ENCODE results near the gene FAM240A.
"Not testable (repeated sequence)": the region's sequence is repeated elsewhere in the genome, so short reads cannot be mapped to it uniquely, and the experiment has no call there.

Gene FAM240A

GRCh38 chr3:46578973-46579755, 33.2 kb upstream of the FAM240A start:
- no peak overlapping the region for H3K4me3 ChIP-seq (replicated peaks; ENCODE audit: low read depth, low read length)
- DNase-seq (ENCODE audit: low read depth), result no peak
- no peak for TF ChIP-seq CTCF (IDR thresholded peaks at IDR 0.05; ENCODE audit: low read length, missing control alignments)

- DNase-seq (ENCODE audit: low read depth), result no peak
- no peak overlapping the region for H3K4me3 ChIP-seq (replicated peaks; ENCODE audit: low read depth, low read length)
- no peak for TF ChIP-seq CTCF (IDR thresholded peaks at IDR 0.05; ENCODE audit: low read length, missing control alignments)
Measured at GRCh38 chr3:46579756-46580286, 32.5 kb upstream of the FAM240A start.

GRCh38 chr3:46580675-46581074, 31.6 kb upstream of the FAM240A start:
- no peak for TF ChIP-seq CTCF (IDR thresholded peaks at IDR 0.05; ENCODE audit: low read length, missing control alignments)
- DNase-seq (ENCODE audit: low read depth), result no peak
- H3K4me3 ChIP-seq (replicated peaks; ENCODE audit: low read depth, low read length), result no peak overlapping the region

GRCh38 chr3:46584598-46585467, 27.5 kb upstream of the FAM240A start:
- no peak overlapping the region for H3K4me3 ChIP-seq (replicated peaks; ENCODE audit: low read depth, low read length)
- no peak for DNase-seq (ENCODE audit: low read depth)
- TF ChIP-seq CTCF (IDR thresholded peaks at IDR 0.05; ENCODE audit: low read length, missing control alignments), result no peak

GRCh38 chr3:46585799-46586693, 26.3 kb upstream of the FAM240A start:
- TF ChIP-seq CTCF (IDR thresholded peaks at IDR 0.05; ENCODE audit: low read length, missing control alignments), result no peak
- no peak for DNase-seq (ENCODE audit: low read depth)
- H3K4me3 ChIP-seq (replicated peaks; ENCODE audit: low read depth, low read length), result no peak overlapping the region

- no peak for DNase-seq (ENCODE audit: low read depth)
- TF ChIP-seq CTCF (IDR thresholded peaks at IDR 0.05; ENCODE audit: low read length, missing control alignments), result no peak
- no peak overlapping the region for H3K4me3 ChIP-seq (replicated peaks; ENCODE audit: low read depth, low read length)
Measured at GRCh38 chr3:46586738-46587246, 25.5 kb upstream of the FAM240A start.

GRCh38 chr3:46587268-46587667, 25.1 kb upstream of the FAM240A start:
- DNase-seq (ENCODE audit: low read depth), result not testable (repeated sequence)

More at GRCh38 chr3:46587268-46587667, 25.1 kb upstream of the FAM240A start:
- H3K4me3 ChIP-seq (replicated peaks; ENCODE audit: low read depth, low read length), result not testable (repeated sequence)

Data from fibroblast of pulmonary artery (primary cell).